Vagina (tissue), 2 donors: ENCODE data around the gene MRPL10. TPM values are rescaled to one million over a fixed set of nuclear protein-coding genes. Genes with fewer than 3 reads are reported as not detected.

Experiments used
- DNase-seq, 2 donors: peaks; one replicate each; pipeline ENCODE4 v3.0.0-alpha.2; 2017; ENCODE audit errors: extremely low spot score in 2 of 2
- H3K27ac ChIP-seq: fragments of 200-600 bp; sonication (generic); one replicate; pipeline ENCODE4 v1.5.1; 2019
- H3K27me3 ChIP-seq: fragments of 200-600 bp; sonication (generic); one replicate; pipeline ENCODE4 v1.5.1; 2019
- H3K36me3 ChIP-seq, 2 donors: fragments of 200-600 bp; sonication (generic); one replicate each; pipeline ENCODE4 v1.5.1; 2017 to 2019
- H3K4me1 ChIP-seq: fragments of 200-600 bp; sonication (generic); one replicate; pipeline ENCODE4 v1.5.1; 2019
- H3K4me3 ChIP-seq, 2 donors: fragments of 200-600 bp; sonication (generic); 1 replicate in 1 of 2; 2 replicates in 1 of 2; pipeline ENCODE4 v1.5.1; 2016 to 2019
- H3K9me3 ChIP-seq: fragments of 200-600 bp; sonication (generic); one replicate; pipeline ENCODE4 v1.5.1; 2019
- CTCF ChIP-seq, 3 experiments: fragments of 450-650 bp in 2 of 3; fragments of 200-600 bp in 1 of 3; sonication (generic) in 1 of 3; IDR thresholded peaks; one replicate each; pipeline ENCODE4 v1.5.1; 2017 to 2019; ENCODE audit warnings: antibody characterized with exemption in 3 of 3, mild to moderate bottlenecking in 2 of 3, moderate library complexity in 2 of 3
- POLR2A ChIP-seq, 2 donors: fragments of 450-650 bp; IDR thresholded peaks; one replicate each; pipeline ENCODE4 v1.6.1; 2017; ENCODE audit warnings: antibody characterized with exemption in 2 of 2, mild to moderate bottlenecking in 2 of 2, moderate library complexity in 2 of 2
- POLR2AphosphoS5 ChIP-seq, 2 donors: sonication (generic); formaldehyde crosslinking; IDR thresholded peaks; one replicate each; pipeline ENCODE4 v1.9.0; 2017; ENCODE audit warnings: antibody characterized with exemption in 2 of 2, mild to moderate bottlenecking in 2 of 2, low read depth in 1 of 2; ENCODE audit not compliant: insufficient read depth in 1 of 2
- intact Hi-C: fragments of 100-400 bp; cut with DNase I; formaldehyde crosslinking; loops from one replicate; pipeline ENCODE4 v1.15.1; 2023
- total RNA-seq: library from RNA; depleted of rRNA; stranded (reverse); fragments of >200 nt; gene quantifications from one replicate; pipeline ENCODE4 v1.2.3, GENCODE V29; 2016

MRPL10 gene
- total RNA-seq, 1 donor from 2014 or later = 21.4 TPM

- DNase-seq = no peak
- Histone ChIP-seq H3K27me3 (no peaks in the 10 kb centered on the region), H3K9me3 (no peaks in the 10 kb centered on the region), H3K36me3 (no peaks in the 10 kb centered on the region), H3K27ac (no peak overlapping the region), H3K4me1 (peaks cover 6% of the 10 kb centered on the region), H3K4me3 (no peak overlapping the region)
- TF ChIP-seq POLR2AphosphoS5 (IDR thresholded peaks at IDR 0.05; ENCODE audit: insufficient read depth in 1 of 2, low read depth in 1 of 2) (no peak), POLR2A (IDR thresholded peaks at IDR 0.05) (no peak), CTCF (IDR thresholded peaks at IDR 0.05) (no peak)
- intact Hi-C loops = no loop called here
Observed at GRCh38 chr17:47877368-47878034, 46.2 kb upstream of the MRPL10 start.

GRCh38 chr17:47875011-47875985 lies 44.0 kb upstream of the MRPL10 start:
- no peak for DNase-seq
- no peak overlapping the region for H3K27ac ChIP-seq
- H3K9me3 ChIP-seq = no peaks in the 10 kb centered on the region
- H3K4me1 ChIP-seq = peaks cover 11% of the 10 kb centered on the region
- no peak overlapping the region for H3K4me3 ChIP-seq
- H3K36me3 ChIP-seq = no peaks in the 10 kb centered on the region
- intact Hi-C loops = no loop called here
- no peaks in the 10 kb centered on the region for H3K27me3 ChIP-seq
- no peak for TF ChIP-seq POLR2AphosphoS5 (IDR thresholded peaks at IDR 0.05; ENCODE audit: insufficient read depth in 1 of 2, low read depth in 1 of 2)
- no peak for TF ChIP-seq CTCF (IDR thresholded peaks at IDR 0.05)

GRCh38 chr17:47873200-47874090 lies 42.1 kb upstream of the MRPL10 start:
- Histone ChIP-seq H3K4me3 (no peak overlapping the region), H3K9me3 (no peaks in the 10 kb centered on the region), H3K27ac (no peak overlapping the region), H3K27me3 (no peaks in the 10 kb centered on the region), H3K36me3 (no peaks in the 10 kb centered on the region), H3K4me1 (peaks cover 11% of the 10 kb centered on the region)
- TF ChIP-seq POLR2A (IDR thresholded peaks at IDR 0.05) (no peak), CTCF (IDR thresholded peaks at IDR 0.05) (no peak), POLR2AphosphoS5 (IDR thresholded peaks at IDR 0.05; ENCODE audit: insufficient read depth in 1 of 2, low read depth in 1 of 2) (no peak)
- DNase-seq = no peak
- intact Hi-C loops = no loop called here

GRCh38 chr17:47872651-47873161 lies 41.4 kb upstream of the MRPL10 start:
- Histone ChIP-seq H3K27me3 (no peaks in the 10 kb centered on the region), H3K4me1 (peaks cover 11% of the 10 kb centered on the region), H3K9me3 (no peaks in the 10 kb centered on the region), H3K27ac (no peak overlapping the region), H3K36me3 (no peaks in the 10 kb centered on the region), H3K4me3 (peak overlapping the region in 1 of 2 donors; percentile 9)
- DNase-seq = no peak
- TF ChIP-seq POLR2A (IDR thresholded peaks at IDR 0.05) = no peak
- no peak for TF ChIP-seq CTCF (IDR thresholded peaks at IDR 0.05)
- no peak for TF ChIP-seq POLR2AphosphoS5 (IDR thresholded peaks at IDR 0.05; ENCODE audit: insufficient read depth in 1 of 2, low read depth in 1 of 2)
- intact Hi-C loops = no loop called here
